Endodermal cell (in vitro differentiated cells): ENCODE data around the gene PPP2R2C. TPM values are rescaled to one million over a fixed set of nuclear protein-coding genes. Genes with fewer than 3 reads are reported as not detected.

ENCODE experiments used
- DNase-seq: peaks from one replicate; pipeline ENCODE4 v3.0.0-alpha.2; 2017
- H3K27ac ChIP-seq: 2 replicates; pipeline ENCODE4 v1.5.1; 2013; ENCODE audit warnings: mild to moderate bottlenecking, low read depth, low read length, moderate library complexity
- H3K27me3 ChIP-seq: 2 replicates; pipeline ENCODE4 v1.6.1; 2013; ENCODE audit warnings: mild to moderate bottlenecking, low read length, moderate library complexity; ENCODE audit not compliant: insufficient read depth, control insufficient read depth, poor library complexity, severe bottlenecking
- H3K36me3 ChIP-seq: 2 replicates; pipeline ENCODE4 v1.7.0; 2013; ENCODE audit warnings: mild to moderate bottlenecking, low read length, moderate library complexity; ENCODE audit not compliant: control insufficient read depth, insufficient read depth
- H3K4me1 ChIP-seq: one replicate; pipeline ENCODE4 v1.7.0; 2013; ENCODE audit warnings: low read length; ENCODE audit not compliant: control insufficient read depth, insufficient read depth
- H3K4me3 ChIP-seq: 2 replicates; pipeline ENCODE4 v1.5.1; 2013; ENCODE audit warnings: mild to moderate bottlenecking, low read length, moderate library complexity
- H3K9ac ChIP-seq: 2 replicates; pipeline ENCODE4 v1.6.1; 2013; ENCODE audit warnings: mild to moderate bottlenecking, low read length, moderate library complexity; ENCODE audit not compliant: poor library complexity, severe bottlenecking; ENCODE audit errors: extremely low read depth
- H3K9me3 ChIP-seq: 2 replicates; pipeline ENCODE4 v1.6.1; 2013; ENCODE audit warnings: mild to moderate bottlenecking, low read length, moderate library complexity; ENCODE audit not compliant: control insufficient read depth
- H3K27ac Mint-ChIP-seq: 2 replicates; pipeline ENCODE4 v1.8.0; 2020; ENCODE audit warnings: mixed read lengths
- H3K27me3 Mint-ChIP-seq: 2 replicates; pipeline ENCODE4 v1.8.0; 2021; ENCODE audit warnings: mild to moderate bottlenecking, mixed read lengths; ENCODE audit not compliant: insufficient read depth
- H3K36me3 Mint-ChIP-seq: 2 replicates; pipeline ENCODE4 v1.8.0; 2020; ENCODE audit warnings: low read depth, mixed read lengths
- H3K4me1 Mint-ChIP-seq: 2 replicates; pipeline ENCODE4 v1.8.0; 2020; ENCODE audit warnings: mixed read lengths
- H3K4me3 Mint-ChIP-seq: 2 replicates; pipeline ENCODE4 v1.8.0; 2020; ENCODE audit warnings: mild to moderate bottlenecking, moderate library complexity, mixed read lengths
- H3K9me3 Mint-ChIP-seq: 2 replicates; pipeline ENCODE4 v1.8.0; 2020; ENCODE audit warnings: mild to moderate bottlenecking, mixed read lengths
- WGBS, 2 experiments: methylation state at CpG; one replicate each; pipeline versions ENCODE4 v1.1.5 to v1.1.7; 2013; ENCODE audit warnings: missing lambda C conversion rate in 2 of 2, mixed read lengths in 1 of 2; ENCODE audit not compliant: insufficient coverage in 1 of 2, insufficient read length in 1 of 2; 5-methylcytosine and 5-hydroxymethylcytosine counted together
- total RNA-seq, 2 donors: library from RNA; stranded (reverse); fragmentation: NEBNext Ultra II Directional in 1 of 2; extraction: Animal tissue kit (Norgen Biotek cat#: 25700) in 1 of 2; gene quantifications; 2 replicates in 1 of 2; 3 replicates in 1 of 2; pipeline ENCODE4 v1.2.1, GENCODE V29; 2021
- TF ChIP-seq, protein P1 (sequence below): fragments of 200-600 bp; sonication (generic); conservative IDR thresholded peaks from 2 replicates; pipeline ENCODE4 v1.5.0; 2021; ENCODE audit warnings: antibody characterized with exemption, mild to moderate bottlenecking

Gene PPP2R2C
- total RNA-seq, 2 donors from 2014 or later: 4.4 to 19.2 TPM

DNA sequence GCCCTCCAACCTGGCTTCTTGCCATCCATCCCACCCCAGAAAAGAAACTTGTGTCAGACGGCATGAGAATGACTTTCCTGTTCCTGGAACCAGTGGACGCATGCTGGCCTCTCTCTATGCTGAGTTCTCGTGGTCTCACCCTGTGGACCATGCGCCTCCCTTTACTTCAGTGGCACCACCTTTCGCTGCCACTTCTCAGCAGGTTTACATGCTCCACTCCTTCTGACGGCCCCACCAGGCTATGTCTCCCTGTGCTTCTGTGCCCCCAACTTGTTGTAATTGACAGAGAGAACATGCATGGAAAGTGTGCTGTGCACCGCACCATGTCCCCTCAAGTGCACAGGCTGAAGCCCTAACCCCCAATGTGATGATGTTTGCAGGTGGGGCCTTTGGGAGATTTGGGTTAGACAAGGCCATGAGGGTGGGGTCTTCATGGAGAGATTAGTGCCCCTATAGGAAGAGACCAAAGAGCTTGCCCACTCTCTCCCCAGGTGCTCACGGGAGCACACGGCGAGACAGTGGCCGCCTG lies 3.1 kb upstream of the PPP2R2C start:
- no peak overlapping the region for H3K27ac Mint-ChIP-seq
- no peak overlapping the region for H3K4me3 Mint-ChIP-seq
- Histone ChIP-seq H3K36me3 (no peaks in the 10 kb centered on the region), H3K27ac (no peak overlapping the region), H3K9ac (no peak overlapping the region), H3K9me3 (no peaks in the 10 kb centered on the region), H3K27me3 (peaks cover 24% of the 10 kb centered on the region), H3K4me3 (no peak overlapping the region), H3K4me1 (no peaks in the 10 kb centered on the region)
- no peaks in the 10 kb centered on the region for H3K9me3 Mint-ChIP-seq
- no peaks in the 10 kb centered on the region for H3K36me3 Mint-ChIP-seq
- 95 to 97% methylated on average over 11 of the region's 11 CpGs for WGBS, 2 experiments
- peak; percentile 41 for DNase-seq
- H3K27me3 Mint-ChIP-seq: peaks cover 33% of the 10 kb centered on the region
- peaks cover 6% of the 10 kb centered on the region for H3K4me1 Mint-ChIP-seq
- TF ChIP-seq, protein P1, sequence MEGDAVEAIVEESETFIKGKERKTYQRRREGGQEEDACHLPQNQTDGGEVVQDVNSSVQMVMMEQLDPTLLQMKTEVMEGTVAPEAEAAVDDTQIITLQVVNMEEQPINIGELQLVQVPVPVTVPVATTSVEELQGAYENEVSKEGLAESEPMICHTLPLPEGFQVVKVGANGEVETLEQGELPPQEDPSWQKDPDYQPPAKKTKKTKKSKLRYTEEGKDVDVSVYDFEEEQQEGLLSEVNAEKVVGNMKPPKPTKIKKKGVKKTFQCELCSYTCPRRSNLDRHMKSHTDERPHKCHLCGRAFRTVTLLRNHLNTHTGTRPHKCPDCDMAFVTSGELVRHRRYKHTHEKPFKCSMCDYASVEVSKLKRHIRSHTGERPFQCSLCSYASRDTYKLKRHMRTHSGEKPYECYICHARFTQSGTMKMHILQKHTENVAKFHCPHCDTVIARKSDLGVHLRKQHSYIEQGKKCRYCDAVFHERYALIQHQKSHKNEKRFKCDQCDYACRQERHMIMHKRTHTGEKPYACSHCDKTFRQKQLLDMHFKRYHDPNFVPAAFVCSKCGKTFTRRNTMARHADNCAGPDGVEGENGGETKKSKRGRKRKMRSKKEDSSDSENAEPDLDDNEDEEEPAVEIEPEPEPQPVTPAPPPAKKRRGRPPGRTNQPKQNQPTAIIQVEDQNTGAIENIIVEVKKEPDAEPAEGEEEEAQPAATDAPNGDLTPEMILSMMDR: no peak

DNA sequence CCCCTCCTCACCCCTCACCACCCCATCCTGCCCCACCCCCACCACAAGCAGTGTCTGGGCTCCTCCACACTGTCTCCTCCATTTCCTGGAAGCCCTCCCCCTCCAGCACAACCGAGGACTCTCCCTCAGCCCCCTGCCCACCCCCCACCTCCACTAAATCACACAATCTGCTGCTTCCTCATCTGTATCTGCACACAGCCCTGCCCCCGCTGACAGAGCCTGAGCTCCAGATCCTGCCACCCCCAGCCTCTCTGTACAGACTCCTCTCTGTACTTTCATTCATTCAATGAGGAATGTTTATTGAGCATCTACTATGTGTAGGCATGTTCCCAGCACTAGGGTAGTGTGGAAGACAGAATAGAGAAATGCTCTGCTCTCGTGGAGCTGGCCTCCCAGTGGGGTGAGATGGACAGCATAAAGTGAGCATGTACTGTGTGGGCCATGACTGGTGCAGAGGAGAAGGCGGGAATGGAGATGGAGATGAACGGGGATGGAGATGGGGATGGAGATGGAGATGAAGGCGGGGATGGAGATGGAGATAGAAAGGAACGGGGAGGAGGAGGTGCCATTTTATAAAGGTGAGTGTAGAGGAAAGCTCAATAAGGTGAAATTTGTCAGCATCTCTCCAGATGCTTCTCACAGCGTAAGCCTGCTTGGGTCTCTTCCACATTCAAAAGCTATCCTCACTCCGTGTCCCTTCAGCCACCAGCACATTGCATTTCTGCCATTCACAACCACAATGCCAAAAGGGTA lies 2.5 kb upstream of the PPP2R2C start:
- peaks cover 40% of the 10 kb centered on the region for H3K27me3 Mint-ChIP-seq
- peak; percentile 28 for DNase-seq

DNA sequence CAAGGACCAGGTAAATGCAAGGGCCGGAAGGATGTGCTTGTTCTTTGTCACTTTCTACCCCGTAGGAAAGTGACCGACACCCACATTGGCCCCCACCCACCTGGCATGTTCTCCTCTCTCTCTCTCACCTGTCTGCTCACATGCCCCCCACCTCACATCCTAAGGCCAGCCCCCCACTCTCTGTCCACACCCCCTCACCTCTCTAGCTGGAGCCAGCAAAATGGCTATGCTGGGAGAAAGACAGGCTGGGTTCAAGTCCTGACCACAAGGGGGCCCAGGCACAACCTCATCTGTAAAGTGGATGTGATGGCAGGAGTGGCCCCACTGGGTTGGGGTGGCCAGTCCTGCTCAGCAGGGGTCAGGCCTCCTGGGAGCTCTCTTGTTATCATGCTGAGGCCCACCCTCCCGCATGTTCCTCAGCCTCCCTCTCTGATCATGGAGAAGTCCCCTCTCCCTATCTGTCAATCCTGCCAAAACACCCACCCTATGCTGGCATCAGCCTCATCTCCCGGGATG lies 1.7 kb upstream of the PPP2R2C start:
- H3K4me1 ChIP-seq: no peaks in the 10 kb centered on the region
- H3K27me3 ChIP-seq: peaks cover 39% of the 10 kb centered on the region
- Mint-ChIP-seq H3K4me1 (peaks cover 6% of the 10 kb centered on the region), H3K27ac (no peak overlapping the region), H3K4me3 (no peak overlapping the region), H3K36me3 (no peaks in the 10 kb centered on the region), H3K9me3 (no peaks in the 10 kb centered on the region), H3K27me3 (peaks cover 47% of the 10 kb centered on the region)
- no peaks in the 10 kb centered on the region for H3K9me3 ChIP-seq
- H3K9ac ChIP-seq: no peak overlapping the region
- no peak overlapping the region for H3K27ac ChIP-seq
- H3K4me3 ChIP-seq: no peak overlapping the region
- peak; percentile 82 for DNase-seq
- 68 to 78% methylated on average over 2 to 5 of the region's 5 CpGs for WGBS, 2 experiments
- H3K36me3 ChIP-seq: no peaks in the 10 kb centered on the region
- TF ChIP-seq, protein P1: peak; percentile 73

More for the DNA sequence above, 2.5 kb upstream of the PPP2R2C start:
- H3K27me3 ChIP-seq: peaks cover 31% of the 10 kb centered on the region
- TF ChIP-seq, protein P1: no peak
- no peaks in the 10 kb centered on the region for H3K9me3 ChIP-seq
- no peak overlapping the region for H3K9ac ChIP-seq
- H3K4me1 Mint-ChIP-seq: peaks cover 6% of the 10 kb centered on the region
- H3K36me3 ChIP-seq: no peaks in the 10 kb centered on the region
- H3K4me3 Mint-ChIP-seq: no peak overlapping the region
- H3K4me3 ChIP-seq: no peak overlapping the region
- H3K36me3 Mint-ChIP-seq: no peaks in the 10 kb centered on the region
- no peak overlapping the region for H3K27ac Mint-ChIP-seq
- 82 to 93% methylated on average over 6 to 9 of the region's 9 CpGs for WGBS, 2 experiments
- no peaks in the 10 kb centered on the region for H3K4me1 ChIP-seq
- no peak overlapping the region for H3K27ac ChIP-seq
- H3K9me3 Mint-ChIP-seq: no peaks in the 10 kb centered on the region
